Measurements from ENCODE around the gene GLI2.

DNA sequence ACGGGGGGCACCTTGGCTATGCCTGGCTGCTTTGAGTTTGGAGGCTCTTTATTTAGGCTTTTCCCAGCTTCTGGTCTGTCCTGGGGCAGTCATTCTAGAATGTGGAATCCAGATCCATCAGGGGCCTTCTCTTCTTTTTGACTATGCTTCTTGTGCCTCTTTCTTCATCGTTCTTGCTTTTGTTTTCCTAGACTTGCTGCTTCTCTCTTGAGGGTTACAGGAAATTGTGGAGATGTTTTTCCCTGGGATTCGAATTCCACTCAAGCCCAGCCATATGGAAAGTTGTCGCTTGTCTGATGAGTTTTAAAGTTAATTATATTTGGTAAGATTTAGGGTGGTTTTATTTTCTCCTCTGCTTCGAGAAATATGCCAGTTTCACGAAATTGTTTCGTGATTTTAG is 2.4 kb downstream of the GLI2 start:
- TF ChIP-seq FOSL1 (IDR thresholded peaks at IDR 0.05; ENCODE audit: insufficient read depth, low read depth, low read length): no peak
- no peak for TF ChIP-seq SAP30 (IDR thresholded peaks at IDR 0.05; ENCODE audit: insufficient read depth, insufficient replicate concordance, low read length)
- no peak for TF ChIP-seq JUN (IDR thresholded peaks at IDR 0.05; ENCODE audit: low read depth, low read length)
- TF ChIP-seq, protein P1, sequence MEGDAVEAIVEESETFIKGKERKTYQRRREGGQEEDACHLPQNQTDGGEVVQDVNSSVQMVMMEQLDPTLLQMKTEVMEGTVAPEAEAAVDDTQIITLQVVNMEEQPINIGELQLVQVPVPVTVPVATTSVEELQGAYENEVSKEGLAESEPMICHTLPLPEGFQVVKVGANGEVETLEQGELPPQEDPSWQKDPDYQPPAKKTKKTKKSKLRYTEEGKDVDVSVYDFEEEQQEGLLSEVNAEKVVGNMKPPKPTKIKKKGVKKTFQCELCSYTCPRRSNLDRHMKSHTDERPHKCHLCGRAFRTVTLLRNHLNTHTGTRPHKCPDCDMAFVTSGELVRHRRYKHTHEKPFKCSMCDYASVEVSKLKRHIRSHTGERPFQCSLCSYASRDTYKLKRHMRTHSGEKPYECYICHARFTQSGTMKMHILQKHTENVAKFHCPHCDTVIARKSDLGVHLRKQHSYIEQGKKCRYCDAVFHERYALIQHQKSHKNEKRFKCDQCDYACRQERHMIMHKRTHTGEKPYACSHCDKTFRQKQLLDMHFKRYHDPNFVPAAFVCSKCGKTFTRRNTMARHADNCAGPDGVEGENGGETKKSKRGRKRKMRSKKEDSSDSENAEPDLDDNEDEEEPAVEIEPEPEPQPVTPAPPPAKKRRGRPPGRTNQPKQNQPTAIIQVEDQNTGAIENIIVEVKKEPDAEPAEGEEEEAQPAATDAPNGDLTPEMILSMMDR (IDR thresholded peaks at IDR 0.05; ENCODE audit: control extremely low read depth in 1 of 3, insufficient read depth in 1 of 3, low read depth in 1 of 3, low read length in 3 of 3): no peak
- TF ChIP-seq, protein P2, sequence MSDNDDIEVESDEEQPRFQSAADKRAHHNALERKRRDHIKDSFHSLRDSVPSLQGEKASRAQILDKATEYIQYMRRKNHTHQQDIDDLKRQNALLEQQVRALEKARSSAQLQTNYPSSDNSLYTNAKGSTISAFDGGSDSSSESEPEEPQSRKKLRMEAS (IDR thresholded peaks at IDR 0.05): no peak
- TF ChIP-seq POLR2AphosphoS5 (IDR thresholded peaks at IDR 0.05; ENCODE audit: low read depth, low read length): no peak
- no peak for TF ChIP-seq RFX5 (IDR thresholded peaks at IDR 0.05; ENCODE audit: borderline replicate concordance, low read depth, low read length)
- no peak for TF ChIP-seq EP300 (IDR thresholded peaks at IDR 0.05; ENCODE audit: borderline replicate concordance in 1 of 2, low read depth in 2 of 2, low read length in 2 of 2)
- TF ChIP-seq ZNF274 (IDR thresholded peaks at IDR 0.05; ENCODE audit: borderline replicate concordance, extremely low read depth, low read length): no peak
- no peak for TF ChIP-seq EZH2 (IDR thresholded peaks at IDR 0.05; ENCODE audit: low read depth, low read length, severe bottlenecking)
- no peak for TF ChIP-seq TCF12 (IDR thresholded peaks at IDR 0.05; ENCODE audit: low read depth, low read length)

Measured in H1 (cell line).